GM12872 (cell line): ENCODE measurements around the gene FARP2.

Experiments used
- CTCF ChIP-seq: IDR thresholded peaks from 3 replicates; pipeline ENCODE4 v1.5.1; 2011; ENCODE audit warnings: low read depth, mild to moderate bottlenecking, low read length, moderate library complexity; ENCODE audit not compliant: insufficient read depth

Gene FARP2

DNA sequence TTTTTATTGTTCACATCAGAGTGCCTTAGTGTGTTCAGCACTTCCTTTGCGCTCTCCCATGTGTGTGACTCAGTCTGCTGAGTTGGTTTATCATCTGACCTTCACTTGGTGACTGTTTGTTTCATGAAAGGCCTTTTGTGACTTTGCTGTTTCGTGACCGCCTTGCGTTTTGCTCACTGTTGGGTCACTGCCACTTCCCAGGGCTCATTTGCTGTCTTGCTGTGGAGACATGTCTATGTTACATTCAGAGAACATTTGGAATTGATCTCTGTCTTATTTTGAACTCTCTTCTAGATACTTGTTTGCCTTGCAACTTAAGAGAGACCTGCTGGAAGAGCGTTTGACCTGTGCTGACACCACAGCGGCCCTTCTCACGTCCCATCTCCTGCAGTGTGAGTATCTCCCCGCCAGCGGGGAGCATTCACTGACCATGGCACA lies 54.7 kb downstream of the FARP2 start:
- no peak for TF ChIP-seq CTCF

DNA sequence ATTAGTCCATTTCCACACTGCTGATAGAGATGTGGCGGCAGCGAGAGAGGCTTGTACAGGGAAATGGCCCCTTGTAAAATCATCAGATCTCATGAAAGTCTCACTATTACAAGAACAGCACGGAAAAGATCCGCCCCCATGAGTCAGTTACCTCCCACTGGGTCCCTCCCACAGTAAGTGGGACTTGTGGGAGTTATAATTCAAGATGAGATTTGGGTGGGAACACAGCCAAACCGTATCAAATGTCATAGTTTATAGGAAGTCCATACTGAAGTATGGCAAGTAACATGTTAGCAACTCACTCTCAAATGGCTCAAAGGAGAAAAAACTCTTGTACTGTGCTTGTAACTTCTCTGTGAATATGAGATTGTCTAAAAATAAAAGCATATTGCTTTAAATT lies 56.1 kb downstream of the FARP2 start:
- TF ChIP-seq CTCF, result no peak

GRCh38 chr2:241413929-241414580 lies 58.0 kb downstream of the FARP2 start:
- no peak for TF ChIP-seq CTCF

- no peak for TF ChIP-seq CTCF
Measured at GRCh38 chr2:241415196-241415595, 59.1 kb downstream of the FARP2 start.

DNA sequence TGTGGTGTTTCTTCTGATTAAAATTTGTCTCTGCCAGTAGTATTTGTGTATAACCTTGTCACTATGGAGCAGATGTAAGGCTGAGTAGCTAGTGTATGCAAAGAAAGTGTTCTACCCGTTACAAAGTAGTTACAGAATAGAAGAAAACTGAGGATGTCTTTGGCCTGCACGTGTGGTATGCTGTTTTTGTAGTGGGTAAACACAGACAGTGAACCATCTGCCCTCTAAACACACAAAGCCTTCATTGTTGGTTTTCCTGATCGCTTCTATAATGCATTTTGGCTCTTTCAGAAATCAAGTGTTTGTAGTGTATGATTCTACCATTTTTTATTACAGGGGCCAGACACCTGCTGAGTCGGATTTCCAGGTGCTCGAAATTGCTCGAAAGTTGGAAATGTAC lies 61.5 kb downstream of the FARP2 start:
- no peak for TF ChIP-seq CTCF

- TF ChIP-seq CTCF, result no peak
Measured at GRCh38 chr2:241421330-241421729, 65.2 kb downstream of the FARP2 start.

DNA sequence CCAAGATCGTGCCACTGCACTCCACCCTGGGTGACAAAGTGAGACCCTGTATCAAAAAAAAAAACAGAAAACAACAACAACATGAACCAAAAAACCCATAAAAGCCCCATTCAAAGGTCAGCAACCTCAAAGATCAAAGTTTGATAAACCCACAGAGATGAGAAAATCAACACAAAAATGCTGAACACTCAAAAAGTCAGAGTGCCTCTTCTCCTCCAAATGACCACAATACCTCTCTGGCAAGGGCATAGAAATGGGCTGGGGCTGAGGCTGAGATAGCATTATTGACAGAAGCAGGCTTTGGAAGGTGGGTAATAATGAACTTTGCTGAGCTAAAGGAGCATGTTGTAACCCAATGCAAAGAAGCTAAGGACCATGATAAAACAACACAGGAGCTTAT lies 66.3 kb downstream of the FARP2 start:
- no peak for TF ChIP-seq CTCF
